GM18951 (cell line): ENCODE results near the gene WEE1.

Source experiments
- POLR2A ChIP-seq: IDR thresholded peaks from 4 replicates; pipeline ENCODE4 v1.6.1; 2011; ENCODE audit warnings: mild to moderate bottlenecking; ENCODE audit not compliant: insufficient read length, insufficient read depth; ENCODE audit errors: extremely low read depth
- in situ Hi-C: fragments of 300-500 bp; cut with MboI; formaldehyde crosslinking; loops from one replicate; pipeline ENCODE4 v1.12.0; 2022; ENCODE audit warnings: low sequenced_read_pairs, mixed read lengths, inconsistent platforms; ENCODE audit not compliant: unreplicated experiment

WEE1 gene

DNA sequence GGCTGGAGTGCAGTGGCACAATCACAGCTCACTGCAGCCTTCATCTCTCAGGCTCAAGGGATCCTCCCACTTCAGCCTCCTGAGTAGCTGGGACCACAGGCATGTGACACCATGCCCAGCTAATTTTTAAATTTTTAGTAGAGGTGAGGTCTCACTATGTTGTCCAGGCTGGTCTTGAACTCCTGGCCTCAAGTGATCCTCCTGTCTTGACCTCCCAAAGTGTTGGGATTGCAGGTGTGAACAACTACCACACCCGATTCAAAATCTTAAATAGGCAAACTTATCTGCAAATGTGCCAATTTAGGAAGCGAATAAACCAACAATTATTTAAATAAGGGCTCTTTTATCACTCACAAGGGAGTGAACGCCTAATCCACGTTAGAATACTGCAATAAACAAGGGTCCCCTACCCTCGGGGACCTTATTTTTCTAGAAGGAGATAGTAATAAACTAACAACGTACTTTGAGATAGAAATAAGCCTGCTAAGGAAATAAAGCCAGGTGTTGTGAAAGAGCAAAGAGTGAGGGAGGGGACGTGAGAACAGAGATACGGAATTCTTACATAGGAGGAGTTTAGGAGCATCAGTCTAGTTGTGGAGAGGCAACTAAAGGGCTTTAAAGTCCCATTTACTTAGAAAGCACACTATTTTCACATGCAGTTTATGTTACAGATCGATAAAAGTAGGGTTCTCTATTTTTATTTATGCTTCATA, 3.0 kb upstream of the WEE1 start:
- no peak for TF ChIP-seq POLR2A
- in situ Hi-C loops: no loop called here

DNA sequence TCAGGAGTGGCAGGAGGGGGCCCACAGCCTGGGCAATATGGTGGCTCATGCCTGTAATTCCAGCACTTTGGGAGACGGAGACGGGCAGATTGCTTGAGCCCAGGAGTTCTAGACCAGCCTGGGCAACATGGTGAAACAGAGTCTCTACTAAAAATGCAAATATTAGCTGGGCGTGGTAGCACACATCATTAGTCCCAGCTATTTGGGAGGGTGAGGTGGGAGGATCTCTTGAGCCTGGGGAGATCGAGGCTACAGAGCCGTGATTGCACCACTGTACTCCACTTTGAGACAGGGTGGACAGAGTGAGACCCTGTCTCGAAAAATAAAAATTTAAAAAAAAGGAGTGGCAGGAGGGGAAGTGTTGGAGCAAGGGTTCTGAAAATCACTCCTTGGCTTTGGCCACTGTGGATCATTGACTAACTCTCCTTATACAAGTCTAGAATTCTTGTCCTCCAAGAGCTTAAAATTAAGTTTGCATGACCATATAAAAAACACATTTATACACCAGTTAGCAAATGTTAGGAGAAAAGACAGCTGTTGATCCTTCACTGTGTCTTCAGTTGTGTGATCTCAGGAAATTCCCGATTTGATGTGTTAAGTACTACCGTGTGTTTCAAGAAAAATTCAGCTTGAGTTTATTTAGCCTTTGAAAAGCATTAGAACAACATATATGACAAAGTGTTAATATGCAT, 2.3 kb upstream of the WEE1 start:
- in situ Hi-C loops: no loop called here
- TF ChIP-seq POLR2A: no peak

DNA sequence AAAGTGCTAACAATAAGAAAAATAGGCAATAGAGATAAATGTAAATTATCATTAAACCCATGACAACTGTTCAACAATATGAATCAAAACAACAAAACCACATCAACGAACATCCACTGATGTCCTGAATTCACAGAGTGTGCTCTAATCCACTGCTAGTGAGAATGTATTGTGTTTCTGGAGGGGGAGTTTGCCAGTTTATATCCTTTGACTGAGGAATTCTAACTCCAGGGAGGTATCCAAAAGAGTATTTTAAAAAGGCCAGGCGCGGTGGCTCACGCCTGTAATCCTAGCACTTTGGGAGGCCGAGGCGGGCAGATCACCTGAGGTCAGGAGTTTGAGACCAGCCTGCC, 1.7 kb upstream of the WEE1 start:
- TF ChIP-seq POLR2A: no peak
- in situ Hi-C loops: no loop called here

DNA sequence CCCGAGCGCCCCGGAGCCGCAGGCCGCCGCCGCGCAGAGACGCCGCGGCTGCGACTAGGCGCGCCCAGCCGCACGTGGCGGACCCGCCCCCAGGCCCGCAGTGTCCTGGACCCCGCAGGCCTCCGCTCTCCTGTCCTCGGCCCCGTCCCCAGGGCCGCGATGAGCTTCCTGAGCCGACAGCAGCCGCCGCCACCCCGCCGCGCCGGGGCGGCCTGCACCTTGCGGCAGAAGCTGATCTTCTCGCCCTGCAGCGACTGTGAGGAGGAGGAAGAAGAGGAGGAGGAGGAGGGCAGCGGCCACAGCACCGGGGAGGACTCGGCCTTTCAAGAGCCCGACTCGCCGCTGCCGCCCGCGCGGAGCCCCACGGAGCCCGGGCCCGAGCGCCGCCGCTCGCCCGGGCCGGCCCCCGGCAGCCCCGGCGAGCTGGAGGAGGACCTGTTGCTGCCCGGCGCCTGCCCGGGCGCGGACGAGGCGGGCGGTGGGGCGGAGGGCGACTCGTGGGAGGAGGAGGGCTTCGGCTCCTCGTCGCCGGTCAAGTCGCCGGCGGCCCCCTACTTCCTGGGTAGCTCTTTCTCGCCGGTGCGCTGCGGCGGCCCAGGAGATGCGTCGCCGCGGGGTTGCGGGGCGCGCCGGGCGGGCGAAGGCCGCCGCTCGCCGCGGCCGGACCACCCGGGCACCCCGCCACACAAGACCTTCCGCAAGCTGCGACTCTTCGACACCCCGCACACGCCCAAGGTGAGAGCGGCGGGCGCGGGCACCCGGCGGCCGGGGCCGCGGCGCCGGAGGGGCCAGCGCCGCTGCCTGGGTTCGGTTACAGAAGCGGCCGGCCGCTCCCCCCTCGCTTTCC, 528 bp downstream of the WEE1 start:
- in situ Hi-C loops: no loop called here
- TF ChIP-seq POLR2A: peak; percentile 20

DNA sequence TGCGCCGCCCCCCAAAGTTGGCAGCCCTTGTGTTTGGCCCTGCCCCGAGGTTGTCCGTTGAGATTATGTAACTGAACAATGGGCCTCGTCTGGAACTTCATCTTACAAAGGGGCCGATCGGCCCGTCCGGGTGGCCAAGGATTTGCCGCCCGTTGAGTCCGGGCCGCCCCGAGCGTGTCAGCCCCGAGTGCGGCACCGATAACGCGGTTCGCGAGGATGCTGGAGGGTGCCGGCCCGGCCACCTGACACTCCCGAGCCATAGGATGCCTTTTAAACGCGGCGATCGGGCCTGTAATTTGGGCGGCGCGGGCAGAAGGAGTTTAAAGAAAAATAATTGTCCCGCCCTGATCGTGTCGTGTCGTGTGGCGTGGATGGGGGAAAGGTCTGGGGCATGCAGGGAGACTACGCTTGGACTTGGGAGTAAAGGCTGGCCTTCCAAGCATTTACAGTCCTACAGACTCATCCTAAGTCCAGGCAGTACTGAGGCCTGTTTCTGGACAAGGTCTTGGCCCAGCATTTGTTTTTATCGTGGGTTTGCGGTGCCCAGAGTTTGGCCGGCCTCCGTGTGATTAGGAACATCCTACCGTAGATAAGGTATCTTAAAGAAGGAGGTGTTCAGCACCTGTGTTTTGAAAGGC, 1.3 kb downstream of the WEE1 start:
- in situ Hi-C loops: no loop called here
- TF ChIP-seq POLR2A: no peak

DNA sequence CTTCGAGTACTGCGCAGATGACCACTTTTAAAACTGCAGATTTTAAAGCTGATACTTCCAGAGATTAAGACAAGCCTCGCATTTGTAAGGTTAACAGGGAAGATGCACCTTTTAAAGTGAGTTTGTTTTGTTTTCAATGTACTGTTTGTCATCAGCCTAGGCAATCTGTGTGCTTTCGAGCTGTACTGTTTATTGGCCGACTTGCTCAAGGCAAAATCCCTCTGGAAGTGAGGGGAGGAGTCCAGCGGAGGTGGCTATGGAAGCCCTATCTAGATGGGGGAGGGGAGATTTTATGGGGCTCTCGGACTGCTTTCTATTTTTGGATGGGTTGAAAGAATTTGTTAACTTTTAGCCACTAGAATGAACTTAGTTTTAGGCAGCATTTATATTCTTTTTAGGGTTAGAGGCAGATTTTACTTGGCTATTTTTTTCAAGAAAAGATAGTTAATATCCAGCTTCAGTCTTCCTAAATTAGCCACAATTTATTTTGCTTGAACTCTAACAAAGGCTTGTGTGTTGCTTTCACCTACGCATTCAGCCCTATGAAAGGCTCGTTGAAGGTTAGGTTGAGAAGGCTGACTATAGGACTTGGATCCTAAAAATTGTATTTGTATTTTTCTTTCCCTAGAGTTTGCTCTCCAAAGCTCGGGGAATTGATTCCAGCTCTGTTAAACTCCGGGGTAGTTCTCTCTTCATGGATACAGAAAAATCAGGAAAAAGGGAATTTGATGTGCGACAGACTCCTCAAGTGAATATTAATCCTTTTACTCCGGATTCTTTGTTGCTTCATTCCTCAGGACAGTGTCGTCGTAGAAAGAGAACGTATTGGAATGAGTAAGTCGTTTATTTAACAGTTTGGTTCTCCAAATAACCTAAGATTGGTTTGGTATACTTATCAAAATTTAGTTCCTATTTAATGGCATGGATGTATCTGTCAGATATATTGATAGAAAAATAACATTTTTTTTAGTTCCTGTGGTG, 2.1 kb downstream of the WEE1 start:
- TF ChIP-seq POLR2A: no peak
- in situ Hi-C loops: no loop called here

DNA sequence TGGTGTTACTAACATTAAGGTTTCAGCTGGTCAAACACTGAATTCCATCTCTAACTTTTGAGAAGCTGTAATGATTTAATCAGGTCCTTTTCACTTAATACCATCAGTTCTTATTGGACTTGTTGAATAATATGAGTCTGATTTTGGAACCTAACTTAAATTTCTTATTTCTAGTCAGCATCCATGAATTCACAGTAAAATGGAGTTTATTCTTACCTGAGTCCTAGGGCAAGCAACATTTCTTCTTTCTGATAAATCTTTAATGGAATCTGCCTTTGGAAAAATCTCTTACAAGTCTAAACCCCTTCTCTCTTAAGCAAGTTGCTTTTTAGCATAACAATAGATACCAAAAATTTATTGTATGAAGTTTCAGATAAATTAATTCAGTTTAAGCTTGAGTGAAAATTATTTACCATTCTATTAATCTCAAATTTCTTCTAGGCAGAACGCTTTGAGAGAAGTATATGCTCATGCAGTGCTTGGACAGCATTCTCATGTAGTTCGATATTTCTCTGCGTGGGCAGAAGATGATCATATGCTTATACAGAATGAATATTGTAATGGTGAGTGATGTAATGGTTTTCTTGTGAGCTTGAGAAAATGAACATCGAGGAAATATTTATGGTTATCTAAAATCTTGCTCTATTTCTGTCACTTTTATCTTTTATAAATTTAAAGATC, 3.4 kb downstream of the WEE1 start:
- in situ Hi-C loops: no loop called here

DNA sequence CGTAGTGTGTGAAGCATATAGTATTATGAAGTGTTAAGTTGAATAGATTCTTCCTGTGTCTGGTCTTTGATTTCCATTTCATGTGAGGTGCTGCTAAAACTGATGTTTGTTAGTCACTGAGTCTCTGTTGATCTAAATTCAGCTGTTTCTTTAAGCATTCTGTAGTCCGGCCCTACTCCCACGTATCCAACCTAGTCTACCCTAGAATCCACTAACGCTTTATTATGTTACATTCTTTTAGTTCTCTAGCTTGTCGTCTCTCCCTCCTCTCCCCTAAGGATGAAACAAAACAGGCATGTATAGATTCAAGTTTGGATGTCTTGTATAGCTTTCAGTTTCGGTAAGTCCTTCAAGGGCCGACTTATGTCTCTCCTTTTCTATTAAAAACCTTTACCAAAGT, 4.1 kb downstream of the WEE1 start:
- in situ Hi-C loops: no loop called here

More for the DNA sequence above, 3.4 kb downstream of the WEE1 start:
- no peak for TF ChIP-seq POLR2A

DNA sequence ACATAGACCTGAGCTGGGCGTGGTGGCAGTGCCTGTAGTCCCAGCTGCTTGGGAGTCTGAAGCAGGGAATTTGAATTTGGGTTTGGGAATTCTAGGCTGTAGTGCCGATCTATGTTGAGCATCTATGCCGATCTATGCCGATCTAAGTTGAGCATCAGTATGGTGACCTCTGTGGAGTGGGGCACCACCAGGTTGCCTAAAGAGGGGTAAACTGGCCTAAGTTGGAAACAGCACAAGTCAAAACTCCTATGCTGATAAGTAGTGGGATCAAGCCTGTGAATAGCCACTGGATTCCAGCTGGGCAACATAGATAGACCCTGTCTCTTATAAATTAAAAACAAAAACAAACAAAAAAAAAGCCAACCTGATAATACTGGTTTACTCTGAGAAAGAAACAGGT, 7.4 kb downstream of the WEE1 start:
- no peak for TF ChIP-seq POLR2A
- in situ Hi-C loops: no loop called here

More for the DNA sequence above, 4.1 kb downstream of the WEE1 start:
- no peak for TF ChIP-seq POLR2A

DNA sequence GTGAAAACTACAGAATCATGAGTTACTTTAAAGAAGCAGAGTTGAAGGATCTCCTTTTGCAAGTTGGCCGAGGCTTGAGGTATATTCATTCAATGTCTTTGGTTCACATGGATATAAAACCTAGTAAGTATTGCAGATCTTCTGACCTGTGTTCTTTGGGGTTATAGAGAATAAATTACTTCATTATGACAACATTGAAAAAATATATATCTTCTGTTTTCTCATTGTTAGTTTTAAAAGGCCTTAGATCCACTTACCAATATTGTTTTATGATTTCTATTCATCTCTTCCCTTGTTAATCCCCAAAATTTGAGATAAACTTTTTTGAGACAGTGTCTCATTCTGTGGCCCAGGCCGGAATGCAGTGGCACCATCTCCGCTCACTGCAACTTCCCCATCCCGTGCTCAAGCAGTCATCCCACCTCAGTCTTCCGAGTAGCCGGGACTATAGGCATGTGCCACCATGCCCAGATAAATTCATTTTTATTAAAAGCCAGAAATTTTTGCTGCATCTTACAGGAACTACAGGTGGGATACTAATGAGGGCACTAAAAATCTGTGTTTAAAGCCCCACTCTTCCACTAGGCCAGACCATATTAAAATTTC, 8.2 kb downstream of the WEE1 start:
- in situ Hi-C loops: no loop called here
- no peak for TF ChIP-seq POLR2A

DNA sequence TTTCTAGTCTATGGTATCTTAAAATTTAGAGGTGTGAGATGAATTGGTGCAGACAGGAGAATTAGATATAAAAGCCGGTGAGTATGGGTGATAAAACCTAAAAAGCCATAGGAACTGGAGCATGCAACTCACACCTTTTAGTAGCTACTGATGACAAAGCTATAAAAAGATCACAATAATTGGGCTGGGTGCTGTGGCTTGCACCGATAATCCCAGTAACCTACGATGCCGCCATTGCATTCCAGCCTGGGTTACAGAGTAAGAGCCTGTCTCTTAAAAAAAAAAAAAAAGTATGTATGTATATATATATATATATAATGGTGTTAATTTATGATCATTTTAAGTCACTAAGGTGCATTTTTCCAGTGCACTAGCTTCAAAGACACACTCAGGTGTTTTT, 17.2 kb downstream of the WEE1 start:
- TF ChIP-seq POLR2A: no peak
- in situ Hi-C loops: no loop called here
